NCI-H2227 treated with DMSO at 0.1 percent for 48 hours (cell line): ENCODE data around the gene DGKI.
A peak's percentile ranks its signal among the peaks of the same experiment; 100 is the strongest.
"Not testable (repeated sequence)": the region's sequence is repeated elsewhere in the genome, so short reads cannot be mapped to it uniquely, and the experiment has no call there.

Source experiments
- DNase-seq: peaks from one replicate; lab custom pipeline; 2025; lab: John Stamatoyannopoulos, UW

DGKI gene

GRCh38 chr7:137469191-137469811 lies 377.5 kb downstream of the DGKI start:
- no peak for DNase-seq

GRCh38 chr7:137462847-137463246 lies 383.9 kb downstream of the DGKI start:
- DNase-seq = no peak

GRCh38 chr7:137462074-137462715 lies 384.6 kb downstream of the DGKI start:
- DNase-seq = no peak

GRCh38 chr7:137458399-137458798 lies 388.4 kb downstream of the DGKI start:
- no peak for DNase-seq

- no peak for DNase-seq
These were observed 392.0 kb downstream of the DGKI start for GRCh38 chr7:137454767-137455166.

GRCh38 chr7:137454246-137454724 lies 392.5 kb downstream of the DGKI start:
- DNase-seq = peak; percentile 80

DNA sequence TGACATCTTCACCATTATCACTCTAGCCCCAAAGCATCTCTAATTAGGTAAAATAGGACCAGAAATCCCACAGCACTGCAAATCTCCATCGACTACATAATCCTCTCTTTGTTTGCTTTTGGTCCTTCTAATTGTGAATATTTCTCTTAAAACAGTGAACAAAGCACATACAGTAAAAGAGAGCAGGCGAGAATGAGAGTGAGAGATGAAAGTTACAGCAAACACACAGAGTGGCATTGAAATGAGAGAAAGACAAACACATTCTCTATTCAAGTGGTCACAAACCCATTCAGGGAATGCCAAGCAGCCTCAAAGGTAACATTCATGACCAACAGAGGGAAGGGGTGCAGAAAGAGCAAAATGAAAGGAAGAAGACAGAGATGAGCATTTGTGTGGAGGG lies 393.4 kb downstream of the DGKI start:
- no peak for DNase-seq

DNA sequence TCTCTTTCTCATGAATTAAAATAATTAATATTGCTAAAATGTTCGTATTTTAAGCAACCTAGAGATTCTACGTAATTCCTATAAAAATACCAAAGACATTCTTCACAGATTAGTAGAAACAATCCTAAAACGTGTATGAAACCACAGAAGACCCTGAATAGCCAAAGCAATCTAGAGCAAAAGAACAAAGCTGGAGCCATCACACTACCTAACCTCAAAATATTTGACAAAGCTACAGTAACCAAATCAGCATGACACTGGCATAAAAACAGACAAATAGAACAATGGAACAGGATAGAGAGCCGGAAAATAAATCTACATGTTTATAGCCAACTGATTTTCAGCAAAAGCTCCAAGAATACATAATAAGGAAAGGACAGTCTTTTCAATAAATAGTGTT lies 397.8 kb downstream of the DGKI start:
- DNase-seq = no peak

DNA sequence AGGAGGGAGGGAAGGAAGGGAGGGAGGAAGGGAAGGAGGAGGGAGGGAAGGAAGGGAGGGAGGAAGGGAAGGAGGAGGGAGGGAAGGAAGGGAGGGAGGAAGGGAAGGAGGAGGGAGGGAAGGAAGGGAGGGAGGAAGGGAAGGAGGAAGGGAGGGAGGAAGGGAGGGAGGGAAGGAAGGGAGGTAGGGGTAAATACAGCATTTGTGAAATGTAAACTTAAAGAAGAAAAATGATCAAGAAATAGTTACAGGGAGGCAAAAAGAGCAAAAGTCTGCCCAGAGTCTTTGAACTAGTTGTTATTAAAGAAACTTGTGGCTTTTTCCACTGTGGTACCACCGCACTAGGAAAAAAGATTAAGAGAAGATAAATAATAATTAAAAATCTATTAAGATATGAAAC lies 398.2 kb downstream of the DGKI start:
- not testable (repeated sequence) for DNase-seq

GRCh38 chr7:137446025-137446424 lies 400.7 kb downstream of the DGKI start:
- no peak for DNase-seq

- DNase-seq = no peak
These were observed 401.5 kb downstream of the DGKI start for GRCh38 chr7:137445268-137445667.

GRCh38 chr7:137443616-137444015 lies 403.2 kb downstream of the DGKI start:
- no peak for DNase-seq

GRCh38 chr7:137441451-137441850 lies 405.3 kb downstream of the DGKI start:
- no peak for DNase-seq

DNA sequence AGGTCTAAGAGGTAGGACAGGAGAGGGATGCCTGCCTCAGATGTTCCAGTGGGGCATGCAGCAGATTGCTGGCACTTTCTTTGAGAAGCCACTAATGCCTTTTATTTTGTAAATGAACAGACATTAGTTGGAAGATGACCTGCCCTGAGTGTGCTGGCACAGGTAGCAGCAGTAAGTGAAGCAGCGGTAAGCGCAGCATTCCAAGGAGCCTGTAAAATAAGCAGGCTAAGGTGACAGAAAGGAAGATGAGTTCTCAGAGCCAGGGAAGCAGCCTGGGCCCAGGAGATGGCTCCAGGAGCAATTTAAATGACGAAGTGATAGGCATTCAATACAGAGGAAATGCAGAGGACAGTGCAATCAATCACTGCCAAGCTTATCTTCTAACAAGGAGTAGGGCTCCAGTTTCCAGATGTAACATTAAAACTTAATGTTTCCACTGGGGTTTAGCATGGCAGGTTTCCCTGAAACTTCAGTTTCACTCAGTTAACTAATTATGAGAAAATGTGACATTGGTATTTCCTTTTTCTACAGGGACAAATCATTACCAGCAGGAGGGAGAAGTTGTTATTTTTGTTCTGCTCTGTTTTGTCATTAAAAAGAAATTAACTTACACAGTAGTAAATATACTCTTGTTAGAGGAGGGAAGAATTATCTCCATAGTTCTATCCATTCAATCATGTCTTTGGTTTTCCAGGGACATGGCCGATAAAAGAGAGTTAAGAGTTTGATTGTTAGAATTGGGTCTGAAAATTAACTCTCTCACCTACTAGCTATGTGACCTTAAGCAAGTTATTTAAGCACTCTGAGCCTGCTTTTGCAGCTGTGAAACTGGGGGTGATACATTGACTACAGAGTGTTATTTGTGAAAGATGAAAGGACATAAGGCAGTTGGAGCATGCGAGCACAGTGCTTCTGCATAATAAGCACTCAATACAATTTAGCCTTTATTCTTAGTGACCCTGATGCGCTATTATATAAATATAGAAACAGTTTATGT lies 406.6 kb downstream of the DGKI start:
- DNase-seq = peak; percentile 77

DNA sequence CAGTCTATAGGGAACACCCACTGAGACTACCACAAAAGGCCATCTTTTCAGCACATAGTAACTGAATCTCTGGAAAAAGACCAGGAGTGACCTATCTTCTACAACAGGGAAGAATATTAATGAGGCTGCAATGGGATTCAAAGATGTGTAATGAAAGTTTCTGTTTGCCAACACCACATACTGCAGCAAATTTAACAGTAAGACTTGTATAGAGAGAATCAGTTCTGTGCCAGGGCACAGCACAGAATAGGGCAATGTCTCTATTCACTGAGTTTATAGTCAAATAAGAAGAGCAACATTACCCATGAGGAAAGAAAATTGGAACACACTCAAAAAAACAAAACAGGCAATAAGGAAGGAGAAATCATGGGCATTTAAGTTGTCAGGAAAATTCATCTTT lies 411.8 kb downstream of the DGKI start:
- DNase-seq = no peak

- DNase-seq = no peak
These were observed 412.2 kb downstream of the DGKI start for GRCh38 chr7:137434530-137434929.

- no peak for DNase-seq
These were observed 423.5 kb downstream of the DGKI start for GRCh38 chr7:137423321-137423720.

DNA sequence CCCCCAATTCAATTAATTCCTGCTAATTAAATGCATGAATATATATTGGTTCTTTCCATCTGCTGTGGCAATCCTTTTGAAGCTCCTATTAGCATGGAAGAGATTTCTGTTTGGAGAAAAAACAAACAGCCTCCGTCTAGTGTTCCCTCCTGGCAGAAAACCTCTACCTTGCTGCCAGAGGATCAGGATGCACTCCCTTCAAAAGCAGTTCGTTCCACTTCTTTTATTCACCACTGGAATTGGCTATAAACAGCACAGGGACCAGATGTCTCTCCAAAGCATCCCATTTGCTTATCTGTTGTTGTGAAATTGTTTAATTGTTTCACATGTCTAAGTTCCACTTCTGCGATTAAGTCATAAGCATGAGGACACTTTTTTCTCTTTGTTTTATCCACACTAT lies 425.4 kb downstream of the DGKI start:
- DNase-seq = no peak

DNA sequence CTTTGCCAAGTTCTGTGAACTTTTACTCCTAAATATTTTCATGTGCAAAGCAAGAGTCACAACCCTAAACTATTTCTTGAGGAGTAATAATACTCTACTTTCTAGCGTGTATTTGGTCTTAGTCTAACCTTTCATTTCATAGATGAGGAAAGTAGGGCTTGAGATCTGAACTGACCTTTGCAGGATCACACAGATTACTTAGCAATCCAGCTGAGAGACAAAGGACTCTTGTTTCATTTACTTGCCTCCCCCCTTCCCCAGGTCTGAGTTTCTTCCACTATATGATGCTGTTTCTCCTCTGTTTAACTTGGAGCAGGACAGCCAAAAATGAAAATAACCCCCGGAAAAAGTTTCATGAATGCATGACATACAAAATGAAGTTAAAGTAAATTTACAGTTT lies 427.9 kb downstream of the DGKI start:
- DNase-seq = no peak

- DNase-seq = no peak
These were observed 429.3 kb downstream of the DGKI start for GRCh38 chr7:137417464-137417863.

DNA sequence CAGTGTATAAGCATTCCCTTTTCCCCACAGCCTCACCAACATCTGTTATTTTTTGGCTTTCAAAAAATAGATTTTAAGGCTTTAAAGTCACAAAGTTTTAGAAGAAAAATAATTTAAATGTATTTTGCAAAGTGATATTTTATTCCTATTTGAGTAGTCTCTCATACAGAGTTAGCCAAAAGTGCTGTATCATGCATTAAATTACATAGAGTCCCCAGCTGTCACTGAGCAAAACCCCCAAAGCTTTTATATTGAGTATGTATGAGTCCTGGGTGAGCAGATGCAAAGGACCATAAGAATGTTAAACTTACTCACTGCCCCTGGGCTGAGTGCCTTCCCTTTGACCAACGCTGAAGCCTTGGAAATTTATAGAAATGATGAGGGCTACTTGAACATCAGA lies 432.9 kb downstream of the DGKI start:
- no peak for DNase-seq

- no peak for DNase-seq
These were observed 435.3 kb downstream of the DGKI start for GRCh38 chr7:137411446-137411845.

GRCh38 chr7:137408126-137408525 lies 438.6 kb downstream of the DGKI start:
- no peak for DNase-seq
